GM10248 (cell line): ENCODE data around the gene CASP5.
"Not testable (repeated sequence)": the region's sequence is repeated elsewhere in the genome, so short reads cannot be mapped to it uniquely, and the experiment has no call there.

ENCODE experiments used
- CTCF ChIA-PET: fragments of 300-600 bp; sonication (Branson Sonifier 250); formaldehyde crosslinking; extraction: SDS; loops from one replicate; lab custom pipeline; 2021; ENCODE audit warnings: antibody characterized with exemption; lab: Yijun Ruan, JAX
- POLR2A ChIA-PET: fragments of 350-650 bp; sonication (Branson Sonifier 250); formaldehyde crosslinking; extraction: SDS; loops from one replicate; lab custom pipeline; 2020; ENCODE audit warnings: antibody characterized with exemption; lab: Yijun Ruan, JAX
- DNase-seq: peaks from one replicate; pipeline ENCODE4 v3.0.0; 2012; ENCODE audit errors: extremely low spot score
- TF ChIP-seq, protein P1 (sequence below): IDR thresholded peaks from 2 replicates; pipeline ENCODE4 v1.5.1; 2012; ENCODE audit warnings: mild to moderate bottlenecking, low read depth; ENCODE audit errors: extremely low read depth, missing control alignments, control extremely low read depth

CASP5 gene

DNA sequence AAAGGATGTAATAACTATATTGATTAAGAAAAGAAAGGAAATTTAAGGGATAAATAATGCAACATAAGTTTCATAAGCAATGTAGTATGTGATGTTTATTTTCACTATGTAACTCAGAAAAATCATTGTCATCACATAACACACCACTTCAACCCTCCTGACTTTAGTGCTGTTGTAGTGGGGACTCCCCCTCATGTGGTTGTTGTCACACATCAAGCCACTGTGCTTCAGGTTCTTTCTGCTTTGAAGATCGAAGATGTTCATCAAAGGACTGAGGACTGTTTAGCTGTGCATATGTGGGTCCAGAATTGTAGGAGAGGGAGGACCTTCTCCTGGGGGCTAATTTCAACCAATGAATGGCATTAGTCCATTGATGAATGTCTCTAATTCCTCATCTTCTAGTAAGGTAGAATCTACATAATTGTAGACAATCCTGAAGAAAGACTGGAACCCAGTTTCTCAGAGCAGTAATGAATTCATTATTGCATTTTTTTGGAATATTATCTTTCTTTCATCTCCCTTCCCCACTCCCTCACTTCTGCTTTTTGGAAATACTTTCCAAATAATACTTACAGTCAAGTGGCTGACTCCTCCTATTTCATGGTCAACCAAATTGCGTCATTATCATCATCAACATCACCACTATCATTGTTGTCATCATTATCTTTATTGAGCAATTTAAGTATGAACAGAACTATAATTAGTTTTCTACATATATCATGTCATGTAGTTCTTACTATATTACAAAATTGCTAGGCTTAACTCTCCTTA lies 31.9 kb upstream of the CASP5 start:
- POLR2A ChIA-PET, result no interaction called here
- CTCF ChIA-PET, result no interaction called here
- no peak for DNase-seq
- TF ChIP-seq, protein P1, sequence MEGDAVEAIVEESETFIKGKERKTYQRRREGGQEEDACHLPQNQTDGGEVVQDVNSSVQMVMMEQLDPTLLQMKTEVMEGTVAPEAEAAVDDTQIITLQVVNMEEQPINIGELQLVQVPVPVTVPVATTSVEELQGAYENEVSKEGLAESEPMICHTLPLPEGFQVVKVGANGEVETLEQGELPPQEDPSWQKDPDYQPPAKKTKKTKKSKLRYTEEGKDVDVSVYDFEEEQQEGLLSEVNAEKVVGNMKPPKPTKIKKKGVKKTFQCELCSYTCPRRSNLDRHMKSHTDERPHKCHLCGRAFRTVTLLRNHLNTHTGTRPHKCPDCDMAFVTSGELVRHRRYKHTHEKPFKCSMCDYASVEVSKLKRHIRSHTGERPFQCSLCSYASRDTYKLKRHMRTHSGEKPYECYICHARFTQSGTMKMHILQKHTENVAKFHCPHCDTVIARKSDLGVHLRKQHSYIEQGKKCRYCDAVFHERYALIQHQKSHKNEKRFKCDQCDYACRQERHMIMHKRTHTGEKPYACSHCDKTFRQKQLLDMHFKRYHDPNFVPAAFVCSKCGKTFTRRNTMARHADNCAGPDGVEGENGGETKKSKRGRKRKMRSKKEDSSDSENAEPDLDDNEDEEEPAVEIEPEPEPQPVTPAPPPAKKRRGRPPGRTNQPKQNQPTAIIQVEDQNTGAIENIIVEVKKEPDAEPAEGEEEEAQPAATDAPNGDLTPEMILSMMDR, result no peak

GRCh38 chr11:105052487-105052886 lies 29.5 kb upstream of the CASP5 start:
- POLR2A ChIA-PET, result no interaction called here
- CTCF ChIA-PET, result no interaction called here
- no peak for DNase-seq
- TF ChIP-seq, protein P1, result no peak

- TF ChIP-seq, protein P1, result no peak
- ChIA-PET CTCF (interaction anchor here (1.1 kb wide), 1 partner anchor 8 kb away, joined by 4 read pairs; no protein-coding TSS in a partner anchor), POLR2A (no interaction called here)
- DNase-seq, result no peak
Measured at GRCh38 chr11:105051559-105051958, 28.6 kb upstream of the CASP5 start.

DNA sequence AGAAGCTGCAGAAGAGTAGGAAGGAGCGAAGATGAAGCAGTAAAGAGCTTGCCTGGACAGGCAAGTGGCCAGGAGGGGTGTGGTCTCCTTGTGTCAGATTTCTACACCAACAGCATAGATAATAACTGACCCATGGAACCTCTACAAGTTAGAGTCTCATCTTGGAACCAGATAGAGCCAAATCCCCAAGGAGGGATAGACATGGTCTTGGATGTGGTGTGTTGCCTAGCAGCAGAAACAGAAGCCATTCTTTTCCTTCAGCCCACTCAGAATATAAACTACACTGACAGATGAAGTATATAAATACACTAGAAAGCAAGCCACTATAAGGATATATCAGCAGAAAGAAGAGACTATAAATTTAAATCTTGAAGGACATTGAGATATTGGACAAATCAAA lies 26.5 kb upstream of the CASP5 start:
- CTCF ChIA-PET, result interaction anchor here (1.3 kb wide), 1 partner anchor 14 kb away, joined by 3 read pairs; no protein-coding TSS in a partner anchor
- no peak for DNase-seq
- POLR2A ChIA-PET, result no interaction called here
- TF ChIP-seq, protein P1, result no peak

DNA sequence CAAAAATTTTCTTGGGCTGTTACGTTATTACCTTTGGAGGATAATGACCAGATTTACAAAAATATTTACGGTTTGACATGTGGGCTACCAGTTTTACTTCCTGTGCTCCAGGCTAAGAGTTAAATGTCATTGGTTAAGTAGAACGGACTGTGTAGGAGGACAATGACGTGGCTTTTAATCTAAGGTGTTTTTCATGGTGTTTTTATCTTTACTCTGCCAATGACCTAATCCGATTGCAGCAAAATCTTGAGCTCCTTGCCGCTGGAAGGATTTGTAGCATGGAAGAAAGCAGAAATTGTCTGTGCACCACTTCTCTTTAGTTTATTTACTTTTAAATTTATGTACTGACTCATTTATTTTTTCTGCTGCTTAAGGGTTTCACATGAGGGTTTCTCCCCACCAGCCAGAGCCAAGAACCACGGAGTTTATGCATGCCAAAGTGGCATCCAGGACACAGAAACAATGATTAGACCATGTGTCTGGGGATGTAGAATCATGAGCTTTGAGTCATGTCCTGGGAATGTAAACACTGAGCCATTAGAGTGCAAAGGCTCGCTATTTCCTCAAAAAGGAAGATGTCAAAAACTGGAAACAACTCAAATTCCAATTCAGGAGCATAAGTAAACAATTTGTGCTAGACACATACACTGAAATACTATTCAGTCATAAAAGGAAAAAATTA lies 24.1 kb upstream of the CASP5 start:
- ChIA-PET POLR2A (no interaction called here), CTCF (no interaction called here)
- DNase-seq, result no peak
- TF ChIP-seq, protein P1, result no peak

DNA sequence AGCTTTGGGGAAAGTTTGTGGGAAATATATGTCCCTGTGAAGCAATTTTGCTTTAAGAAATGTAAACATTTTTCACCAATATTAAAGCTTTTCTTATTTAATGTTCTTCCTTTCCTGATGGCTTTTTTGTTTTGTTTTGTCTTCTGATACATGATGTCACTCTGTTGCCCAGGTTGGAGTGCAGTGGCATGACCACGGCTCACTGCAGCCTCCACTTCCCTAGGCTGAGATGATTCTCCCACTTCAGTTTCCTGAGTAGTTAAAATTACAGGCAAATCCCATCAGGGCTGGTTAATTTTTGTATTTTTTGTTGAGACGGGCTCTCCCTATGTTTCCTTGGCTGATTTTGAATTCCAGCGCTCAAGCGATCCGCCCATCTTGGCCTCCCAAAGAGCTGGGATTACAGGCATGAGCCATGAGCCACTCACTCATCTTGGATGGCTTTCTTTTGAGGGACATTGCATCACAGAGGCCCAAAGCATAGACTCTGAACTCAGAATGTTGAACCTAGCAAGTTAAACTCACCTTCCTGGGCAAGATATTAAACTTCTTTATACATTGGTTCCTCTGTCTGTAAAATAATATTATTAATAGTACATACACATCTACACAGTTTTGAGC lies 22.8 kb upstream of the CASP5 start:
- CTCF ChIA-PET, result no interaction called here
- no peak for DNase-seq
- TF ChIP-seq, protein P1, result no peak
- POLR2A ChIA-PET, result no interaction called here

- CTCF ChIA-PET, POLR2A ChIA-PET: not testable (repeated sequence)
- DNase-seq, result peak; percentile 25
Measured at GRCh38 chr11:105044557-105045524, 21.9 kb upstream of the CASP5 start, which contains the start of gene CARD16. Gene CARD16, minus strand, starts transcription at chr11:105045335. Its CDS starts 38 bp downstream, at chr11:105045297.
